DMS 273 (cell line): ENCODE measurements around the gene SSBP2.
"Not testable (repeated sequence)": the region's sequence is repeated elsewhere in the genome, so short reads cannot be mapped to it uniquely, and the experiment has no call there.

Experiments used
- DNase-seq: peaks from one replicate; lab custom pipeline; 2025; ENCODE audit not compliant: unreplicated experiment; lab: John Stamatoyannopoulos, UW

The SSBP2 gene

GRCh38 chr5:81606150-81606549 lies 144.7 kb downstream of the SSBP2 start:
- no peak for DNase-seq

GRCh38 chr5:81605299-81605698 lies 145.6 kb downstream of the SSBP2 start:
- no peak for DNase-seq

- no peak for DNase-seq
Measured at GRCh38 chr5:81604193-81604592, 146.7 kb downstream of the SSBP2 start.

DNA sequence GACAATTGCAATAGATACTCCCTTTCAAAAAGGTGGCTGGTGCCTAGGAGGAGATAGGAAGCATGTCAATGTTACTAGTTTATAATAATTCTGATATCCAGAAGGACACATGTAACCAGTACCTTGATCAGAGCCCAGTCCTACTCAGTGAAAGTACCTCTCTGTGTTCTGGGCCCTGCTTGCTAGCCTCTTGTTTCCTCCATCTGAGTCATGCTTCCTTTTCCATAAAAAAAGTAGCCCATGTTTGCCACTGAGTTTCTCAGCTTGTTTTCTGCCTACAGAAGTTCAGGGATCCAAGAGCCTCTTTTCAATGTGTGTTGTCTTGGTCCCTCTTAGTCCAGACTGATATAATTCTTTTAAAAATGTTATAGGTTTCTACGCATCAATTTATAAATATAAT lies 149.0 kb downstream of the SSBP2 start:
- no peak for DNase-seq

- DNase-seq = not testable (repeated sequence)
Measured at GRCh38 chr5:81592085-81592484, 158.8 kb downstream of the SSBP2 start.

GRCh38 chr5:81590498-81591384 lies 160.2 kb downstream of the SSBP2 start:
- DNase-seq = no peak

DNA sequence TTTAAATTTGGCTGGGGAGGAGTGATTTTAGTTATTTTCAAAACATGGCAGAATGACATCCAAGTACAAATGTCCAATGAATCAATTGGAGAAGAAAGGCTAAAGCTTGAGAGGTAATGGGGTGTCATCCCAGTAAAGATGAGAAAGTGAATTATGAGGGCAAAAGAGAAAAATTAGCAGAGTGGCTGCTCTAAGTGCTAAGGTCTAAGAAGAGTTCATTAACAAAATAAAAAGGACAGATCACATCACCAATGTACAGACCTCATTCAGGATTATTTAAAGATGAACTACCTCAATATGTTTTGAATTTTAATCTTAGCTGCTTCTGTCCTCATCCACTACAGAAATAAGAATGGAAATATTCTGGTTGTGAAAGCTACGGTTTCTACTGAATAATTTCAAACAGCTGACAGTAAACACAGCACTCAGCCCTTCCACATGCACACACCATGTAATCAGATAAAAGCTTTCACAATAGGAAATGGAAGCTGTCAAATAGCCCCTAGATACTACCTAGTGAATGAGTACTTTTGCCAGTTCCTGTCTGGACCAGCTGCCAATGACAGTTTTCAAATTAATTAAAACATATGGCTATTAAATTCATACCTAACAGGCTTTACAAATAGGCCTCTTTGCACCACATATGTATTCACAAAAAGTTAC lies 171.5 kb downstream of the SSBP2 start:
- peak; percentile 59 for DNase-seq

- no peak for DNase-seq
Measured at GRCh38 chr5:81577091-81577490, 173.8 kb downstream of the SSBP2 start.

- no peak for DNase-seq
Measured at GRCh38 chr5:81575924-81576323, 175.0 kb downstream of the SSBP2 start.

DNA sequence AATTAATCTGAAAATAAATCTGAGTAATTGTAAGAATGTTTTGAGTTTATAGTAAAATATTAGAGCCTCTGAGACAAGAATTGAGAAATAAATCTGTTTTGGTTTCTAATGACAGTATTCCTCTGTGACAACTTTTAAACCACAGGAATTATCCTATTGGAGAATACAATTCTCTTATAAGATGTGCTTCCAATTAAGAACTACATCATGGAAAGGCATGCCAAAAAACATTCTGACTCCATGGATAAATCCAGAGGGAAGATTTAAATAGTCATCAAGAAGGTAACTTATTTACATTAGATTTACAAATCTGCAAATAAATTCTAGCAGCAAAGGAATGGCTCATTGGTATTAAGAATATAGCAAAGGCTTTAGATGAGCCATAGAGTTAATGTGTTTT lies 178.7 kb downstream of the SSBP2 start:
- DNase-seq = no peak

- DNase-seq = no peak
Measured at GRCh38 chr5:81558188-81558587, 192.7 kb downstream of the SSBP2 start.

- DNase-seq = no peak
Measured at GRCh38 chr5:81556809-81557208, 194.1 kb downstream of the SSBP2 start.

- no peak for DNase-seq
Measured at GRCh38 chr5:81555865-81556264, 195.0 kb downstream of the SSBP2 start.

GRCh38 chr5:81554647-81555046 lies 196.2 kb downstream of the SSBP2 start:
- no peak for DNase-seq

DNA sequence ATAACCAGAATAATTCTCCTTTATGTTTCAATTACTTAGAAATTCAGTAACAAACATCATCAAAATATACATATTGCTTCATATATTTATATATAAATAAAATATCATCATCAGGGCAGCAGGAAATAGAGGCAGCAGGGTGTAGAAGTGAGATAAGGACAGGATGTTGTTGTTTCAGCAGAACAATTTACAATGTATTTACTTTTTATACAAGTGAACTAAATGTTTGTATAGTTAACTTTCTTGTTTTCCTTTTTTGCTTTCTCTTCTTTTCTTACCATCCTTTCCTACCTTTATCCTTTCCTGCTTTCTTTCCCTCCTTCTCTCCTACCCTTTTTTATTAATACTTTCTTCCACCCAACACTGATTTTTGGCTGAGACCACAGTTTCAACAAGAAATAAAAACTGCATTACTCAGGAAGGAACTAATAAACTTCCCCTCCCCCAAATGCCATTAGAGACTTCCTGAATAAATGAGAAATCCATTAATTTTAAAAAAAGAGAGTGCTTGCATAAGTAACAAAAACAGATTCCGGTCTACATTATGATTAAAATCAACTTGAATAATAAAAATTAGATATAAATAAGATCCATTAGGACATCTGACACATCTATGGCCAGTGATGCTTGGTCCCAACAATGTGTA lies 197.2 kb downstream of the SSBP2 start:
- DNase-seq = no peak

DNA sequence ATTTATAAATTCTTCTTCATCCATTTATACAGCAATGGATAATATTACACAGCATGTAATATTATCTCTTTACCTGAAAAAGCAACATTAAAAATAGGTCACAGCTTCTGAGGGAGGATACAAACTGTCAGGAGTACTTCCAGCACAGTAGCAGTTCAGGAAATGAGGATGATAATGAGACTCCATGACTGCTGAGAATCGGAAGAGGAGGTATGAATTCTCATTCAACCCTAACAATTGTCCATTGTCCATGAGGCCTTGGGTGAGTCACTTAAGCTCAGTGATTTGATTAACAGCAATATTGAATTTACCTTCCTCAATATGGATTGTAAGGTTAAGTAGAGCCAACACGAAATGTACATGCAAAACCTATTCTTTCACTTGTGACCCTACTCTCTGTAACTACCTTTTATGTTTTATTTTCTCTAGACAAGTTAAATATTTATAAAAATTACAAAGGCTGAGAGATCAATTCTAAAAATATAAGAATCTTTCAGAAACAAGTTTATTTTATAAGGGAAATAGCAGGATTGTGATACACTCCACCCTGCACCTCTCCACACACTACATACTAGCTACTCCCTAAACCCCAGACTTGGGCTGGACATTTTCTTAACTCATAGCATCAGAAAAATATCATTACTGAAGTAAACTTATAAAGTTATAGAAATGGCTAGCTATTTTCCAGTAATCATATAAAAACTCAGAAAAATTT lies 197.9 kb downstream of the SSBP2 start:
- DNase-seq = no peak

GRCh38 chr5:81549123-81549522 lies 201.8 kb downstream of the SSBP2 start:
- no peak for DNase-seq

GRCh38 chr5:81547001-81547400 lies 203.9 kb downstream of the SSBP2 start:
- no peak for DNase-seq

GRCh38 chr5:81545911-81546310 lies 205.0 kb downstream of the SSBP2 start:
- no peak for DNase-seq

- no peak for DNase-seq
Measured at GRCh38 chr5:81544351-81545018, 206.4 kb downstream of the SSBP2 start.

DNA sequence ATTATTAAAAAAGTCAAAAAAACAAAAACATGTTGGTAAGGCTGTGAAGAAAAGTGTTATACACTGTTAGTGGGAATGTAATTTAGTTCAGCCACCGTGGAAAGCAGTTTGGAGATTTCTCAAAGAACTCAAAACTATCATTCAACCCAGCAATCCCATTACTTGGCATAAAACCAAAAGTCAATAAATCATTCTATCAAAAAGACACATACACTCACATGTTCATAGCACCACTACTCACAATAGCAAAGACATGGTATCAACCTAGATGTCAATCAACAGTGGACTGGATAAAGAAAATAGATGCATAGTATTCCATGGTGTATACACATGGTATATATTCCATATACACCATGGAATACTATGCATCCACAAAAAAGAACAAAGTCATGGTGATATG lies 208.7 kb downstream of the SSBP2 start:
- no peak for DNase-seq
